DND-41 (cell line): Measurements from ENCODE around the gene RPL39.
"Not testable (repeated sequence)": the region's sequence is repeated elsewhere in the genome, so short reads cannot be mapped to it uniquely, and the experiment has no call there.

Source experiments
- EZH2 ChIP-seq: IDR thresholded peaks from 3 replicates; pipeline ENCODE4 v1.6.1; 2012; ENCODE audit warnings: borderline replicate concordance, low read depth, mild to moderate bottlenecking, moderate library complexity, low read length, inconsistent platforms; ENCODE audit not compliant: severe bottlenecking
- TF ChIP-seq, protein P1 (sequence below): IDR thresholded peaks from 2 replicates; pipeline ENCODE4 v1.5.1; 2012; ENCODE audit warnings: borderline replicate concordance, low read length, moderate library complexity, mild to moderate bottlenecking; ENCODE audit not compliant: poor library complexity, severe bottlenecking; ENCODE audit errors: extremely low read depth

DNA sequence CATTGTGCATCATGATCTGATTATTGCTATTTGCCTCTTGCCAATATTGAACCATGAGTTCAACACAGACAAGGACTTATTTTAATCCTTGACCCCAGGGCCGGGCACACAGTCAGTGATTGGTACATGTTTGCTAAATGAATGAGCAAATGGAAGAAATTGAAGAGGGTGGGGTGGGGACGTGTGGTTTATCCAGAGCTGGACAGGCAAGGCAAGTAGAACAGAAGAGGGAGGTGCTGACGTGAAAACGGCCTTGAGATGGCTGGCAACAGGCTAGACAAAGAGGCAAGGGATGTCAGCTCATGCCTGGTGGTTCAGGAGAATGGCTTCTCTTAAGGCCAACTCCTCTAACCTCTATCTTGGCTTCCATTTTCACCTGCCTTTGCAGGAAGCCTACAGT is 17.0 kb upstream of the RPL39 start:
- TF ChIP-seq, protein P1, sequence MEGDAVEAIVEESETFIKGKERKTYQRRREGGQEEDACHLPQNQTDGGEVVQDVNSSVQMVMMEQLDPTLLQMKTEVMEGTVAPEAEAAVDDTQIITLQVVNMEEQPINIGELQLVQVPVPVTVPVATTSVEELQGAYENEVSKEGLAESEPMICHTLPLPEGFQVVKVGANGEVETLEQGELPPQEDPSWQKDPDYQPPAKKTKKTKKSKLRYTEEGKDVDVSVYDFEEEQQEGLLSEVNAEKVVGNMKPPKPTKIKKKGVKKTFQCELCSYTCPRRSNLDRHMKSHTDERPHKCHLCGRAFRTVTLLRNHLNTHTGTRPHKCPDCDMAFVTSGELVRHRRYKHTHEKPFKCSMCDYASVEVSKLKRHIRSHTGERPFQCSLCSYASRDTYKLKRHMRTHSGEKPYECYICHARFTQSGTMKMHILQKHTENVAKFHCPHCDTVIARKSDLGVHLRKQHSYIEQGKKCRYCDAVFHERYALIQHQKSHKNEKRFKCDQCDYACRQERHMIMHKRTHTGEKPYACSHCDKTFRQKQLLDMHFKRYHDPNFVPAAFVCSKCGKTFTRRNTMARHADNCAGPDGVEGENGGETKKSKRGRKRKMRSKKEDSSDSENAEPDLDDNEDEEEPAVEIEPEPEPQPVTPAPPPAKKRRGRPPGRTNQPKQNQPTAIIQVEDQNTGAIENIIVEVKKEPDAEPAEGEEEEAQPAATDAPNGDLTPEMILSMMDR: not testable (repeated sequence)
- TF ChIP-seq EZH2: not testable (repeated sequence)
